ENCODE measurements around the gene AK2. TPM values are rescaled to one million over a fixed set of nuclear protein-coding genes. Genes with fewer than 3 reads are reported as not detected.
"Not testable (repeated sequence)": the region's sequence is repeated elsewhere in the genome, so short reads cannot be mapped to it uniquely, and the experiment has no call there.

Gene AK2
- total RNA-seq, 8 experiments from 2014 or later, result 105 to 219 (median 163) TPM

- ATAC-seq (replicated peaks in 6 of 8), result peak in 1 of 8 experiments; percentile 22
These were observed 35.4 kb downstream of the AK2 start for GRCh38 chr1:33001282-33001681.

GRCh38 chr1:33000427-33001026 lies 36.2 kb downstream of the AK2 start:
- in situ Hi-C loops (cut with MboI; ENCODE audit: low pct_unique_long_range_greater_than_20kb in 2 of 9, low sequenced_read_pairs in 9 of 9, unreplicated experiment in 9 of 9), result loop anchor here in 1 of 9 experiments (10.0 kb wide), 1 partner anchor 66 kb away; no protein-coding TSS in a partner anchor
- ATAC-seq (replicated peaks in 6 of 8), result no peak
- Histone ChIP-seq H3K27ac (no peak overlapping the region), H3K4me1 (replicated peaks in 1 of 2) (peaks cover 0 to 2% of the 10 kb centered on the region in 2 donors), H3K4me3 (no peak overlapping the region)
- WGBS, 10 experiments, result 31 to 73% (median 70%) methylated on average over 2 to 4 of the region's 4 CpGs; no CpG with 5 or more reads in 4 of the 10 experiments

More at GRCh38 chr1:33001282-33001681, 35.4 kb downstream of the AK2 start:
- 50 to 100% (median 86%) methylated on average over 1 to 2 of the region's 2 CpGs; no CpG with 5 or more reads in 1 of the 10 experiments for WGBS, 10 experiments
- no peak overlapping the region for H3K4me3 ChIP-seq
- in situ Hi-C loops (cut with MboI; ENCODE audit: low pct_unique_long_range_greater_than_20kb in 2 of 9, low sequenced_read_pairs in 9 of 9, unreplicated experiment in 9 of 9), result loop anchor here in 1 of 9 experiments (10.0 kb wide), 1 partner anchor 66 kb away; no protein-coding TSS in a partner anchor
- H3K27ac ChIP-seq, result no peak overlapping the region
- H3K4me1 ChIP-seq (replicated peaks in 1 of 2), result peaks cover 0 to 8% of the 10 kb centered on the region in 2 donors

- Histone ChIP-seq H3K4me3 (no peak overlapping the region), H3K4me1 (replicated peaks in 1 of 2) (no peaks in the 10 kb centered on the region), H3K27ac (no peak overlapping the region)
- 50 to 100% (median 89%) methylated on average over 1 to 4 of the region's 4 CpGs; no CpG with 5 or more reads in 3 of the 10 experiments for WGBS, 10 experiments
- ATAC-seq (replicated peaks in 6 of 8), result no peak
- in situ Hi-C loops (cut with MboI; ENCODE audit: low pct_unique_long_range_greater_than_20kb in 2 of 9, low sequenced_read_pairs in 9 of 9, unreplicated experiment in 9 of 9), result no loop called here
These were observed 37.7 kb downstream of the AK2 start for GRCh38 chr1:32998997-32999396.

- ATAC-seq (replicated peaks in 6 of 8), result peak in 4 of 8 experiments; percentile 9 to 80 (median 42)
- WGBS, 10 experiments, result 60 to 95% (median 91%) methylated on average over 2 to 5 of the region's 5 CpGs; no CpG with 5 or more reads in 3 of the 10 experiments
- Histone ChIP-seq H3K4me1 (replicated peaks in 1 of 2) (no peaks in the 10 kb centered on the region), H3K4me3 (no peak overlapping the region), H3K27ac (no peak overlapping the region)
- in situ Hi-C loops (cut with MboI; ENCODE audit: low pct_unique_long_range_greater_than_20kb in 2 of 9, low sequenced_read_pairs in 9 of 9, unreplicated experiment in 9 of 9), result no loop called here
These were observed 38.6 kb downstream of the AK2 start for GRCh38 chr1:32998064-32998463.

- in situ Hi-C loops (cut with MboI; ENCODE audit: low pct_unique_long_range_greater_than_20kb in 2 of 9, low sequenced_read_pairs in 9 of 9, unreplicated experiment in 9 of 9), result no loop called here
- peak in 5 of 8 experiments; percentile 18 to 58 (median 41) for ATAC-seq (replicated peaks in 6 of 8)
- peaks cover 3 to 4% of the 10 kb centered on the region in 2 donors for H3K4me1 ChIP-seq (replicated peaks in 1 of 2)
- H3K27ac ChIP-seq, result no peak overlapping the region
- H3K4me3 ChIP-seq, result no peak overlapping the region
- WGBS, 10 experiments, result 60 to 100% (median 92%) methylated on average over 1 to 2 of the region's 2 CpGs; no CpG with 5 or more reads in 6 of the 10 experiments
These were observed 39.2 kb downstream of the AK2 start for GRCh38 chr1:32997381-32997891.

GRCh38 chr1:32993324-32993636 lies 43.4 kb downstream of the AK2 start:
- in situ Hi-C loops (cut with MboI; ENCODE audit: low pct_unique_long_range_greater_than_20kb in 2 of 9, low sequenced_read_pairs in 9 of 9, unreplicated experiment in 9 of 9); H3K27ac ChIP-seq; ATAC-seq (replicated peaks in 6 of 8); H3K4me3 ChIP-seq: not testable (repeated sequence)
- peaks cover 11 to 12% of the 10 kb centered on the region in 2 donors for H3K4me1 ChIP-seq (replicated peaks in 1 of 2)
- WGBS, 10 experiments, result 93 to 100% (median 96%) methylated on average over 2 to 8 of the region's 8 CpGs; no CpG with 5 or more reads in 4 of the 10 experiments

GRCh38 chr1:32992489-32993323 lies 44.0 kb downstream of the AK2 start:
- in situ Hi-C loops (cut with MboI; ENCODE audit: low pct_unique_long_range_greater_than_20kb in 2 of 9, low sequenced_read_pairs in 9 of 9, unreplicated experiment in 9 of 9), result no loop called here
- Histone ChIP-seq H3K27ac (no peak overlapping the region), H3K4me1 (replicated peaks in 1 of 2) (peaks cover 11 to 12% of the 10 kb centered on the region in 2 donors), H3K4me3 (no peak overlapping the region)
- ATAC-seq (replicated peaks in 6 of 8), result peak; percentile 65 to 99 (median 94)
- WGBS, 10 experiments, result 25 to 100% (median 71%) methylated on average over 1 to 6 of the region's 7 CpGs; no CpG with 5 or more reads in 3 of the 10 experiments

- ATAC-seq (replicated peaks in 6 of 8), result peak in 1 of 8 experiments; percentile 2
- in situ Hi-C loops (cut with MboI; ENCODE audit: low pct_unique_long_range_greater_than_20kb in 2 of 9, low sequenced_read_pairs in 9 of 9, unreplicated experiment in 9 of 9), result no loop called here
- WGBS, 10 experiments, result 20 to 93% (median 76%) methylated on average over 1 to 8 of the region's 9 CpGs; no CpG with 5 or more reads in 4 of the 10 experiments
- H3K27ac ChIP-seq, result no peak overlapping the region
- peaks cover 11 to 12% of the 10 kb centered on the region in 2 donors for H3K4me1 ChIP-seq (replicated peaks in 1 of 2)
- H3K4me3 ChIP-seq, result no peak overlapping the region
These were observed 44.7 kb downstream of the AK2 start for GRCh38 chr1:32991819-32992488.

- H3K4me1 ChIP-seq (replicated peaks in 1 of 2), result peaks cover 11 to 12% of the 10 kb centered on the region in 2 donors
- in situ Hi-C loops (cut with MboI; ENCODE audit: low pct_unique_long_range_greater_than_20kb in 2 of 9, low sequenced_read_pairs in 9 of 9, unreplicated experiment in 9 of 9), result no loop called here
- H3K4me3 ChIP-seq, result no peak overlapping the region
- WGBS, 10 experiments, result 10 to 95% (median 88%) methylated on average over 1 to 4 of the region's 5 CpGs; no CpG with 5 or more reads in 1 of the 10 experiments
- no peak for ATAC-seq (replicated peaks in 6 of 8)
- no peak overlapping the region for H3K27ac ChIP-seq
These were observed 45.3 kb downstream of the AK2 start for GRCh38 chr1:32991386-32991785.

GRCh38 chr1:32990887-32991286 lies 45.8 kb downstream of the AK2 start:
- no peak overlapping the region for H3K4me3 ChIP-seq
- peaks cover 11 to 12% of the 10 kb centered on the region in 2 donors for H3K4me1 ChIP-seq (replicated peaks in 1 of 2)
- in situ Hi-C loops (cut with MboI; ENCODE audit: low pct_unique_long_range_greater_than_20kb in 2 of 9, low sequenced_read_pairs in 9 of 9, unreplicated experiment in 9 of 9), result no loop called here
- 70 to 100% (median 95%) methylated on average over 1 to 5 of the region's 5 CpGs; no CpG with 5 or more reads in 1 of the 10 experiments for whole genome bisulfite sequencing, 10 experiments
- H3K27ac ChIP-seq, result no peak overlapping the region
- no peak for ATAC-seq (replicated peaks in 6 of 8)

- peak in 7 of 8 experiments; percentile 15 to 73 (median 31) for ATAC-seq (replicated peaks in 6 of 8)
- in situ Hi-C loops (cut with MboI; ENCODE audit: low pct_unique_long_range_greater_than_20kb in 2 of 9, low sequenced_read_pairs in 9 of 9, unreplicated experiment in 9 of 9), result no loop called here
- H3K4me1 ChIP-seq (replicated peaks in 1 of 2), result peaks cover 17 to 18% of the 10 kb centered on the region in 2 donors
- H3K4me3 ChIP-seq, result no peak overlapping the region
- 0 to 89% (median 75%) methylated on average over 2 to 6 of the region's 6 CpGs for WGBS, 10 experiments
- no peak overlapping the region for H3K27ac ChIP-seq
These were observed 47.3 kb downstream of the AK2 start for GRCh38 chr1:32989160-32990050.

GRCh38 chr1:32988665-32989064 lies 48.0 kb downstream of the AK2 start:
- Histone ChIP-seq H3K4me1 (replicated peaks in 1 of 2) (peaks cover 21 to 23% of the 10 kb centered on the region in 2 donors), H3K4me3 (no peak overlapping the region), H3K27ac (no peak overlapping the region)
- ATAC-seq (replicated peaks in 6 of 8), result peak in 2 of 8 experiments; percentile 1 to 3
- in situ Hi-C loops (cut with MboI; ENCODE audit: low pct_unique_long_range_greater_than_20kb in 2 of 9, low sequenced_read_pairs in 9 of 9, unreplicated experiment in 9 of 9), result no loop called here

Measured in motor neuron (in vitro differentiated cells).